Activated CD4-positive, alpha-beta T cell treated with anti-CD3 and anti-CD28 coated beads, Interleukin-2, Interleukin-6, amounts not matched to agents 100 ng/mL and 50 ng/mL, durations not matched to agents 16 hours and 8 hours (primary cell): Measurements from ENCODE around the gene WDR93.

ENCODE experiments used
- DNase-seq: peaks from one replicate; pipeline ENCODE4 v3.0.0-alpha.2; 2020

WDR93 gene

GRCh38 chr15:89693091-89693490, 2.5 kb downstream of the WDR93 start:
- no peak for DNase-seq

- DNase-seq: peak; percentile 7
Measured at GRCh38 chr15:89693696-89694095, 3.1 kb downstream of the WDR93 start.

- DNase-seq: no peak
Measured at GRCh38 chr15:89695198-89695597, 4.6 kb downstream of the WDR93 start.

GRCh38 chr15:89704411-89704810, 13.8 kb downstream of the WDR93 start:
- no peak for DNase-seq

- no peak for DNase-seq
Measured at GRCh38 chr15:89707577-89707976, 17.0 kb downstream of the WDR93 start.

GRCh38 chr15:89714775-89715174, 24.2 kb downstream of the WDR93 start:
- DNase-seq: no peak

GRCh38 chr15:89723031-89723430, 32.4 kb downstream of the WDR93 start:
- DNase-seq: no peak

GRCh38 chr15:89724621-89725020, 34.0 kb downstream of the WDR93 start:
- DNase-seq: no peak

- no peak for DNase-seq
Measured at GRCh38 chr15:89725064-89725463, 34.5 kb downstream of the WDR93 start.

- DNase-seq: no peak
Measured at GRCh38 chr15:89728254-89728653, 37.6 kb downstream of the WDR93 start.

- no peak for DNase-seq
Measured at GRCh38 chr15:89731275-89731674, 40.7 kb downstream of the WDR93 start.

GRCh38 chr15:89732451-89733172, 42.0 kb downstream of the WDR93 start:
- no peak for DNase-seq

- DNase-seq: no peak
Measured at GRCh38 chr15:89735773-89736172, 45.2 kb downstream of the WDR93 start.

GRCh38 chr15:89740137-89740536, 49.5 kb downstream of the WDR93 start:
- DNase-seq: peak; percentile 81

GRCh38 chr15:89743011-89743410, 52.4 kb downstream of the WDR93 start:
- DNase-seq: no peak

- DNase-seq: no peak
Measured at GRCh38 chr15:89743594-89743993, 53.0 kb downstream of the WDR93 start.

- no peak for DNase-seq
Measured at GRCh38 chr15:89745131-89745530, 54.5 kb downstream of the WDR93 start.

GRCh38 chr15:89745768-89746167, 55.2 kb downstream of the WDR93 start:
- DNase-seq: no peak

GRCh38 chr15:89746386-89746780, 55.8 kb downstream of the WDR93 start:
- DNase-seq: no peak

GRCh38 chr15:89747708-89748682, 57.4 kb downstream of the WDR93 start:
- DNase-seq: no peak

- DNase-seq: no peak
Measured at GRCh38 chr15:89749054-89749453, 58.4 kb downstream of the WDR93 start.

GRCh38 chr15:89749526-89749925, 58.9 kb downstream of the WDR93 start:
- no peak for DNase-seq

GRCh38 chr15:89749951-89750559, 59.4 kb downstream of the WDR93 start:
- no peak for DNase-seq
